ENCODE data around the gene OGFOD1. TPM values are rescaled to one million over a fixed set of nuclear protein-coding genes. Genes with fewer than 3 reads are reported as not detected.

Gene OGFOD1
- total RNA-seq (2014; rRNA removed; shearing (Covaris generic)), result 99.0 and 121 TPM in 2 replicates
- 86.7 and 113 TPM in 2 replicates for polyA plus RNA-seq (2015; cell fraction: cytosol; rRNA removed)
- polyA plus RNA-seq (2015; cell fraction: nucleus; rRNA removed), result 112 and 123 TPM in 2 replicates

GRCh38 chr16:56450986-56451752 is at the start of gene OGFOD1, which contains the start of gene NUDT21:
Gene OGFOD1 (plus strand): TSS chr16:56451554. CDS start chr16:56451613, 59 bp downstream.
Gene NUDT21 (minus strand): TSS chr16:56451332. CDS start chr16:56451202, 130 bp downstream.
- peak; percentile 99 for DNase-seq (ENCODE audit: low read depth)

- no peak for DNase-seq (ENCODE audit: low read depth)
Observed at GRCh38 chr16:56405977-56406672, 45.2 kb upstream of the OGFOD1 start.

- DNase-seq (ENCODE audit: low read depth), result no peak
Observed at GRCh38 chr16:56408379-56409098, 42.8 kb upstream of the OGFOD1 start.

GRCh38 chr16:56409195-56409594 is 42.2 kb upstream of the OGFOD1 start:
- peak; percentile 55 for DNase-seq (ENCODE audit: low read depth)

GRCh38 chr16:56411123-56411522 is 40.2 kb upstream of the OGFOD1 start:
- no peak for DNase-seq (ENCODE audit: low read depth)

GRCh38 chr16:56411624-56412023 is 39.7 kb upstream of the OGFOD1 start:
- no peak for DNase-seq (ENCODE audit: low read depth)

- DNase-seq (ENCODE audit: low read depth), result no peak
Observed at GRCh38 chr16:56413381-56413780, 38.0 kb upstream of the OGFOD1 start.

GRCh38 chr16:56414366-56414765 is 37.0 kb upstream of the OGFOD1 start:
- no peak for DNase-seq (ENCODE audit: low read depth)

- no peak for DNase-seq (ENCODE audit: low read depth)
Observed at GRCh38 chr16:56415875-56416274, 35.5 kb upstream of the OGFOD1 start.

GRCh38 chr16:56417138-56417537 is 34.2 kb upstream of the OGFOD1 start:
- DNase-seq (ENCODE audit: low read depth), result no peak

- DNase-seq (ENCODE audit: low read depth), result no peak
Observed at GRCh38 chr16:56419740-56420548, 31.4 kb upstream of the OGFOD1 start.

GRCh38 chr16:56420613-56421012 is 30.7 kb upstream of the OGFOD1 start:
- no peak for DNase-seq (ENCODE audit: low read depth)

- no peak for DNase-seq (ENCODE audit: low read depth)
Observed at GRCh38 chr16:56421313-56421712, 30.0 kb upstream of the OGFOD1 start.

GRCh38 chr16:56421976-56422669 is 29.2 kb upstream of the OGFOD1 start:
- no peak for DNase-seq (ENCODE audit: low read depth)

- no peak for DNase-seq (ENCODE audit: low read depth)
Observed at GRCh38 chr16:56422896-56423441, 28.4 kb upstream of the OGFOD1 start.

- DNase-seq (ENCODE audit: low read depth), result no peak
Observed at GRCh38 chr16:56423584-56424403, 27.6 kb upstream of the OGFOD1 start.

GRCh38 chr16:56424404-56424764 is 27.0 kb upstream of the OGFOD1 start:
- no peak for DNase-seq (ENCODE audit: low read depth)

- DNase-seq (ENCODE audit: low read depth), result no peak
Observed at GRCh38 chr16:56424791-56425438, 26.4 kb upstream of the OGFOD1 start.

GRCh38 chr16:56425439-56425832 is 25.9 kb upstream of the OGFOD1 start, which contains the start of gene AMFR:
Gene AMFR (minus strand): TSS chr16:56425545. CDS start chr16:56425327, 218 bp downstream.
- DNase-seq (ENCODE audit: low read depth), result peak; percentile 58
